Heart right ventricle (tissue), 16 donors: Measurements from ENCODE around the gene FGF14. TPM values are rescaled to one million over a fixed set of nuclear protein-coding genes. Genes with fewer than 3 reads are reported as not detected.
A peak's percentile ranks its signal among the peaks of the same experiment; 100 is the strongest.
"Not testable (repeated sequence)": the region's sequence is repeated elsewhere in the genome, so short reads cannot be mapped to it uniquely, and the experiment has no call there.

Experiments
- ATAC-seq, 8 donors: fragments of 200-7000 bp; cut with Tn5 transposase; one replicate each; pipeline ENCODE4 v1.9.1; 2020; ENCODE audit warnings: mild to moderate bottlenecking in 8 of 8, moderate library complexity in 8 of 8, moderate number of reproducible peaks in 1 of 8
- DNase-seq, 2 donors: peaks; one replicate each; pipeline ENCODE4 v3.0.0-alpha.2; 2020
- H3K27ac ChIP-seq, 10 donors: fragments of 200-600 bp; sonication (generic) in 2 of 10; one replicate each; pipeline versions ENCODE4 v1.5.0 to v1.8.0; 2020 to 2022; ENCODE audit warnings: mild to moderate bottlenecking in 3 of 10
- H3K27me3 ChIP-seq, 7 donors: fragments of 200-600 bp; one replicate each; pipeline ENCODE4 v1.8.0; 2021 to 2022; ENCODE audit warnings: mild to moderate bottlenecking in 2 of 7
- H3K36me3 ChIP-seq, 9 donors: fragments of 200-600 bp; sonication (generic) in 1 of 9; one replicate each; pipeline versions ENCODE4 v1.5.0 to v1.8.0; 2020 to 2022; ENCODE audit warnings: mild to moderate bottlenecking in 2 of 9
- H3K4me1 ChIP-seq, 9 donors: fragments of 200-600 bp; sonication (generic) in 1 of 9; one replicate each; pipeline versions ENCODE4 v1.5.0 to v1.8.0; 2020 to 2022; ENCODE audit warnings: mild to moderate bottlenecking in 4 of 9
- H3K4me3 ChIP-seq, 10 donors: fragments of 200-600 bp; sonication (generic) in 2 of 10; one replicate each; pipeline versions ENCODE4 v1.5.0 to v1.8.0; 2020 to 2022; ENCODE audit warnings: mild to moderate bottlenecking in 7 of 10, moderate library complexity in 2 of 10
- H3K9me3 ChIP-seq, 11 donors: fragments of 200-600 bp in 10 of 11; sonication (generic) in 2 of 11; one replicate each; pipeline versions ENCODE4 v1.5.0 to v1.8.0; 2013 to 2022; ENCODE audit warnings: mild to moderate bottlenecking in 2 of 11, control low read depth in 1 of 11, moderate library complexity in 1 of 11
- WGBS, 2 donors: extraction: QIAGEN DNeasy Blood & Tissue Kit; methylation state at CpG; one replicate each; pipeline ENCODE4 v1.1.7; 2013; ENCODE audit warnings: inconsistent platforms in 1 of 2; 5-methylcytosine and 5-hydroxymethylcytosine counted together
- intact Hi-C, 10 donors: fragments of 100-400 bp; cut with DNase I; formaldehyde crosslinking; loops; one replicate each; pipeline versions ENCODE4 v1.11.1 to v1.14.2; 2022
- polyA plus RNA-seq, 2 donors: library from polyadenylated mRNA; stranded (reverse); fragments of 200-250 nt; gene quantifications; one replicate each; pipeline ENCODE4 v1.2.3, GENCODE V29; 2013
- total RNA-seq, 10 donors: library from RNA; stranded (reverse); fragmentation: NEBNext Ultra II Directional in 3 of 10; extraction: Animal tissue kit (Norgen Biotek cat#: 25700) in 3 of 10; gene quantifications; one replicate each; pipeline versions ENCODE4 v1.2.1 to v1.2.4, GENCODE V29; 2021 to 2023
- TF ChIP-seq, protein P1 (sequence below), 9 donors: fragments of 200-600 bp; sonication (generic) in 2 of 9; IDR thresholded peaks; one replicate each; pipeline versions ENCODE4 v1.5.0 to v1.8.0; 2021 to 2022; ENCODE audit warnings: antibody characterized with exemption in 9 of 9, mild to moderate bottlenecking in 5 of 9, moderate library complexity in 1 of 9
- donor health status: Arrhythmogenic right ventricular cardiomyopathy.
- donor health status: ischemic (EF 13 %, LVEDD 7.1; RV severe dilation, severe dysfunction).
- donor health status: healthy with polysubstance abuse.
- donor health status: DM: no; HTN: yes; CAD: no.
- donor health status: DM: no; HTN: no; CAD: no.
- donor health status: ischemic (EF 25% LVEDD 6.9; RV normal size, moderate dysfunction).
- donor health status: ischemic (EF 25% LVEDD 5.7; RV mildly dilated, moderate dysfunction).
- donor health status: healthy.
- donor health status: DM: yes; HTN: yes; CAD: no.
- donor health status: Ischemic cardiomyopathy.
- donor health status: ischemic (EF 35%, LVEDD 5.7; RV mildly dilated, moderate dysfunction).
- donor health status: nonischemic (EF 11% LVEDD 7.7; RV severe dilation, severe dysfunction).
- donor health status: DM: yes; HTN: yes; CAD: no.
- donor health status: PGD.
- donor health status: ischemic (EF 29% LVEDD 5.4; RV normal size, mild dysfunction).
- donor health status: nonischemic (EF 23%, LVEDD 6.1; RV moderate dilation, normal function).

Gene FGF14
- total and polyA plus RNA-seq, 12 donors, result 0.20 to 7.8 (median 5.3) TPM

DNA sequence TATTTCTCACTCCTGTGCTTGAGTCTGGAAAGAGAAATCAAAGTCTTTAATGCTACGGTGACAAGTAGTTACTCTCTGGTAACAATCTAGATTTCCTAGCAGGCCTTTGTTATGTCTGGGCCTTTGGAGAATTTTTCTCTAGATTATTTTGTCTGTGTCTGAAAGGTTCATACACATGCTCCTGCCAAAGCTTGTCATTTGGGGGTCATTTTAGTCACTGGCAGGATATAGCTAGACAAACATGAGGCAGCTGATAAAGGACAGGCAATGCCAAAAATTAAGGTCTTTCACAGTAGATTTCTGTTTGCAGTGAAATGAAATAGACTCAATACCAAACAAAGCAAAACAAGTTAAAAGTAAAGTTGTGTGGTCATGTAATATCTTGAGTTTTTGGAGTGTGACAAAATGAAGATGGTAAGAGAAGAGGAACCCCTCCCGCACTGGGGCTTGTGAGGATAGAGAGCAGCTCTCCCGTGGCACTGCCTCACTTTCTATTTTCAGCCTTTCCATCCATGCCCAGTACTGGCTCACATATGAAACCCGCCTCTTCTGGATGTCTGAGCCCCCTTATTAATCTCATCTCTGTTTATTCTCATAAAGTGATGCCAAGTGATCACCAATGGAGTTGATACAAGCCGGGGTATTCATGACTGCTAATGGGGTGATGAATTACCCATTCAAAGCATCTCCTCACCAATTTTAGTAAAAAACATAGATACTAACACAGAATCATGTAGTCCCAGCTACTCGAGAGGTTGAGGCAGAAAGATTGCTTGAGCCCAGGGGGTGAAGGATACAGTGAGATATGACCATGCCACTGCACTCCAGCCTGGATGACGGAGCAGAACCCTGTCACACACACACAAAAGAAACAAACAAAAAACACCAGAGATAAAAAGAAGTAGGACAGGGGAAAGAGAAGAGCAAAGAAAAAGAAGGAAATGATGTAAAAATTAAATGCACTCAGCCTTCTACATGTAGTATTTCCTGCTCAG lies 389.3 kb downstream of the FGF14 start:
- intact Hi-C loops, result loop anchor here in 2 of 10 donors (5.0 to 10.0 kb wide), 2 partner anchors 72 to 75 kb away; no protein-coding TSS in a partner anchor
- H3K4me1 ChIP-seq, result peaks cover 0 to 40% (median 16%) of the 10 kb centered on the region in 9 donors
- ATAC-seq (peak; percentile 90 to 99 (median 98)), DNase-seq (peak; percentile 17 to 66)
- WGBS, 2 donors, result 32 to 33% methylated on average over 7 of the region's 7 CpGs
- TF ChIP-seq, protein P1, sequence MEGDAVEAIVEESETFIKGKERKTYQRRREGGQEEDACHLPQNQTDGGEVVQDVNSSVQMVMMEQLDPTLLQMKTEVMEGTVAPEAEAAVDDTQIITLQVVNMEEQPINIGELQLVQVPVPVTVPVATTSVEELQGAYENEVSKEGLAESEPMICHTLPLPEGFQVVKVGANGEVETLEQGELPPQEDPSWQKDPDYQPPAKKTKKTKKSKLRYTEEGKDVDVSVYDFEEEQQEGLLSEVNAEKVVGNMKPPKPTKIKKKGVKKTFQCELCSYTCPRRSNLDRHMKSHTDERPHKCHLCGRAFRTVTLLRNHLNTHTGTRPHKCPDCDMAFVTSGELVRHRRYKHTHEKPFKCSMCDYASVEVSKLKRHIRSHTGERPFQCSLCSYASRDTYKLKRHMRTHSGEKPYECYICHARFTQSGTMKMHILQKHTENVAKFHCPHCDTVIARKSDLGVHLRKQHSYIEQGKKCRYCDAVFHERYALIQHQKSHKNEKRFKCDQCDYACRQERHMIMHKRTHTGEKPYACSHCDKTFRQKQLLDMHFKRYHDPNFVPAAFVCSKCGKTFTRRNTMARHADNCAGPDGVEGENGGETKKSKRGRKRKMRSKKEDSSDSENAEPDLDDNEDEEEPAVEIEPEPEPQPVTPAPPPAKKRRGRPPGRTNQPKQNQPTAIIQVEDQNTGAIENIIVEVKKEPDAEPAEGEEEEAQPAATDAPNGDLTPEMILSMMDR (IDR thresholded peaks at IDR 0.05), result no peak
- no peaks in the 10 kb centered on the region for H3K27me3 ChIP-seq
- H3K4me3 ChIP-seq, result peak overlapping the region in 3 of 10 donors; percentile 15 to 20 (median 19)
- peak overlapping the region; percentile 60 to 92 (median 84) for H3K27ac ChIP-seq
- peaks cover 0 to 13% (median 8%) of the 10 kb centered on the region in 11 donors for H3K9me3 ChIP-seq
- no peaks in the 10 kb centered on the region for H3K36me3 ChIP-seq

DNA sequence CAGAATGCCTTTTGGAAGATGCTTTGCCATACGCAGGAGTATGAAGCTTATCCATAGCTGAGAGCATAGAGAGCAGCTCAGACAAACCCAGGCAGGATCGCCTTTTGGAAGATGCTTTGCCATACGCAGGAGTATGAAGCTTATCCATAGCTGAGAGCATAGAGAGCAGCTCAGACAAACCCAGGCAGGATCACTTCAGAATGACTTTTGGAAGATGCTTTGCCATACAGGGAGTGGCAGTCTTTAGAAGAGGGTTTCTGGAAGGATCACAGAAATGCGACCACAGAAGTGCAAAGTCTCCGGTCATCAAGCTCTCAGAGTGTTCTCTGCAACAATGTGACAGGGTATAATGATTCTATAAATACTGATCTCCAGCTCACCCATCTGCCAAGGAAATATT lies 390.4 kb downstream of the FGF14 start:
- H3K4me1 ChIP-seq, result peaks cover 0 to 40% (median 16%) of the 10 kb centered on the region in 9 donors
- peak overlapping the region in 3 of 10 donors; percentile 15 to 20 (median 19) for H3K4me3 ChIP-seq
- 52 to 60% methylated on average over 5 of the region's 5 CpGs for WGBS, 2 donors
- not testable (repeated sequence) for H3K9me3 ChIP-seq, H3K27me3 ChIP-seq, DNase-seq, H3K36me3 ChIP-seq
- intact Hi-C loops, result loop anchor here in 3 of 10 donors (2.0 to 10.0 kb wide), 3 partner anchors 29 to 76 kb away; no protein-coding TSS in a partner anchor
- ATAC-seq, result peak in 6 of 8 donors; percentile 35 to 64 (median 47)
- peak overlapping the region; percentile 60 to 92 (median 84) for H3K27ac ChIP-seq

DNA sequence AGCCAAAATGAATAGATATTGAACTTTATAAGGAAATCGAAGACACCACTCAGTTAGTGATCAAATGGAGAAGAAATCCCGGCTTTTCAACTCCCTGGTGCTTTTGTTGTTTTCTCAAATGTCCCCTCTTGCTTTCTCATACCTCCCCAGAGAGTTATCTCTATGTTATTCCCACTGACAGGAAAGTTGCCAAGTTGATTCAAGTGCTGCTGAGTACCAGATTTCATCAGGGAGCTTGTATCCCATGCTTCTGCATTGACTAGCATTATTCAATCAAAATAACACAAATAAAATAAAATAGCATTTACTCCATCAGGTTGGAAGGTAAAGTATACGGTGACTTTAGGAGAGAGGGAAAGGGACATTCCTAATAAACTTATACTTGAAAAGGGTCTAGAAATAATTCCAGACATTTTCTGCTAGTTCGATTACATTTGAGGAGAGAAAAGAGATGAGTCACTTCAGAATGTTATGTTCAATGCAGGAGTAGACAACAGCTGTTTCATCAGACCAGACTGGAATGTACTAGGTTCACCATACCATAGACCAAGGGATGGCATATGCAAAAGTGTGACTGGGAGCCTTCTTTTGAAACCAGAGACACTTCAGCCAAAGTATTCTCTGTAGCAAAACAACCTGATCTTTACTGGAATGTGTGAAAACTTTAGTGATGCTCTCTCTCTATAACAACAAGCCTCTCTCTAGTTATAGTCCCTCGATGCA lies 397.8 kb downstream of the FGF14 start:
- H3K36me3 ChIP-seq, result no peaks in the 10 kb centered on the region
- no peak overlapping the region for H3K4me3 ChIP-seq
- H3K27ac ChIP-seq, result peak overlapping the region in 7 of 10 donors; percentile 2 to 66 (median 49)
- 57 to 63% methylated on average over 5 of the region's 5 CpGs for WGBS, 2 donors
- H3K9me3 ChIP-seq, result no peaks in the 10 kb centered on the region
- intact Hi-C loops, result no loop called here
- ATAC-seq (peak in 1 of 8 donors; percentile 45), DNase-seq (no peak)
- TF ChIP-seq, protein P1 (IDR thresholded peaks at IDR 0.05), result no peak
- no peaks in the 10 kb centered on the region for H3K27me3 ChIP-seq
- peaks cover 0 to 31% (median 20%) of the 10 kb centered on the region in 9 donors for H3K4me1 ChIP-seq

DNA sequence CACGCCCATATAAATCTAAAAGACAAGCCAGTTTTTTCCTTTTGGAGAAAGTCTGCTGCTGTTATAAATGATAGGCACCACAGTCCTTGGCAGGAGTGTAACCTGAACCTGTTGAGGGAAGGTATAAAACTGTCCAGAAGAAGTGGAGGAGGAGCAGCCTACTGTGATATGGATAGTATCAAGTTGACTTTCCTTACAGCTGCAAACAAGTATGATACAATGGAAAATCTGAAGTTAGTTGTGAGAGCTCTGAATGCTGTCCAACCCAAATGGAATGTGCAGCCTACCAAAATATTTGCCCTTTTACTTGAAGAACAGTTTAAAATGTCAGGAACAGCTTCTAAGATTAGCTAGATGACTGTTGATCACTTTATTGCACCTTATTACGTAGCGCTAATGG lies 399.6 kb downstream of the FGF14 start:
- intact Hi-C loops, result no loop called here
- H3K9me3 ChIP-seq, result no peaks in the 10 kb centered on the region
- H3K4me1 ChIP-seq, result peaks cover 0 to 31% (median 20%) of the 10 kb centered on the region in 9 donors
- H3K4me3 ChIP-seq, result no peak overlapping the region
- ATAC-seq, result peak in 7 of 8 donors; percentile 29 to 93 (median 85)
- H3K27me3 ChIP-seq, result no peaks in the 10 kb centered on the region
- 53 to 56% methylated on average over 3 of the region's 3 CpGs for WGBS, 2 donors
- no peak for DNase-seq
- no peaks in the 10 kb centered on the region for H3K36me3 ChIP-seq
- H3K27ac ChIP-seq, result peak overlapping the region in 6 of 10 donors; percentile 23 to 66 (median 53)
- TF ChIP-seq, protein P1 (IDR thresholded peaks at IDR 0.05), result no peak
